Measurements from ENCODE around the gene FAR2. TPM values are rescaled to one million over a fixed set of nuclear protein-coding genes. Genes with fewer than 3 reads are reported as not detected.

Gene FAR2
- total RNA-seq, 1 donor from 2014 or later = 9.0 TPM

GRCh38 chr12:29158115-29158763 lies 9.2 kb downstream of the FAR2 start:
- no peak for TF ChIP-seq CTCF (IDR thresholded peaks at IDR 0.05; ENCODE audit: insufficient read depth, low read length, poor library complexity, severe bottlenecking)
- no peaks in the 10 kb centered on the region for H3K27me3 ChIP-seq (ENCODE audit: control insufficient read depth, insufficient read depth, low read length)
- H3K36me3 ChIP-seq (ENCODE audit: control insufficient read depth, insufficient read depth, low read length) = no peaks in the 10 kb centered on the region
- H3K4me3 ChIP-seq (ENCODE audit: low read depth, low read length) = no peak overlapping the region
- no peak for DNase-seq (ENCODE audit: low read depth)

- H3K27me3 ChIP-seq (ENCODE audit: control insufficient read depth, insufficient read depth, low read length) = no peaks in the 10 kb centered on the region
- DNase-seq (ENCODE audit: low read depth) = no peak
- no peak for TF ChIP-seq CTCF (IDR thresholded peaks at IDR 0.05; ENCODE audit: insufficient read depth, low read length, poor library complexity, severe bottlenecking)
- H3K4me3 ChIP-seq (ENCODE audit: low read depth, low read length) = no peak overlapping the region
- H3K36me3 ChIP-seq (ENCODE audit: control insufficient read depth, insufficient read depth, low read length) = no peaks in the 10 kb centered on the region
These were observed 10.6 kb downstream of the FAR2 start for GRCh38 chr12:29159661-29160060.

GRCh38 chr12:29160230-29160629 lies 11.2 kb downstream of the FAR2 start:
- DNase-seq (ENCODE audit: low read depth) = no peak
- Histone ChIP-seq H3K4me3 (ENCODE audit: low read depth, low read length) (no peak overlapping the region), H3K27me3 (ENCODE audit: control insufficient read depth, insufficient read depth, low read length) (no peaks in the 10 kb centered on the region), H3K36me3 (ENCODE audit: control insufficient read depth, insufficient read depth, low read length) (no peaks in the 10 kb centered on the region)
- TF ChIP-seq CTCF (IDR thresholded peaks at IDR 0.05; ENCODE audit: insufficient read depth, low read length, poor library complexity, severe bottlenecking) = no peak

GRCh38 chr12:29163146-29163545 lies 14.1 kb downstream of the FAR2 start:
- no peak overlapping the region for H3K4me3 ChIP-seq (ENCODE audit: low read depth, low read length)
- H3K36me3 ChIP-seq (ENCODE audit: control insufficient read depth, insufficient read depth, low read length) = no peaks in the 10 kb centered on the region
- TF ChIP-seq CTCF (IDR thresholded peaks at IDR 0.05; ENCODE audit: insufficient read depth, low read length, poor library complexity, severe bottlenecking) = no peak
- no peaks in the 10 kb centered on the region for H3K27me3 ChIP-seq (ENCODE audit: control insufficient read depth, insufficient read depth, low read length)
- DNase-seq (ENCODE audit: low read depth) = no peak

- Histone ChIP-seq H3K36me3 (ENCODE audit: control insufficient read depth, insufficient read depth, low read length) (no peaks in the 10 kb centered on the region), H3K27me3 (ENCODE audit: control insufficient read depth, insufficient read depth, low read length) (no peaks in the 10 kb centered on the region), H3K4me3 (ENCODE audit: low read depth, low read length) (no peak overlapping the region)
- no peak for TF ChIP-seq CTCF (IDR thresholded peaks at IDR 0.05; ENCODE audit: insufficient read depth, low read length, poor library complexity, severe bottlenecking)
- peak; percentile 19 for DNase-seq (ENCODE audit: low read depth)
These were observed 15.7 kb downstream of the FAR2 start for GRCh38 chr12:29164477-29165393.

Measured in kidney epithelial cell (primary cell).